Mesothelial cell of epicardium (in vitro differentiated cells): ENCODE results near the gene ARMH1. TPM values are rescaled to one million over a fixed set of nuclear protein-coding genes. Genes with fewer than 3 reads are reported as not detected.

Source experiments
- DNase-seq, 2 experiments: peaks; one replicate each; pipeline ENCODE4 v3.0.0; 2021; ENCODE audit warnings: low spot score in 2 of 2; ENCODE audit not compliant: unreplicated experiment in 2 of 2
- H3K27ac Mint-ChIP-seq: 2 replicates; pipeline ENCODE4 v1.8.0; 2021; ENCODE audit warnings: mixed read lengths
- H3K27me3 Mint-ChIP-seq: 2 replicates; pipeline ENCODE4 v1.8.0; 2021; ENCODE audit warnings: low read depth, mixed read lengths
- H3K36me3 Mint-ChIP-seq: 2 replicates; pipeline ENCODE4 v1.8.0; 2021; ENCODE audit warnings: mixed read lengths
- H3K4me1 Mint-ChIP-seq: 2 replicates; pipeline ENCODE4 v1.8.0; 2021; ENCODE audit warnings: mixed read lengths
- H3K4me3 Mint-ChIP-seq: 2 replicates; pipeline ENCODE4 v1.8.0; 2021; ENCODE audit warnings: mild to moderate bottlenecking, moderate library complexity, mixed read lengths
- H3K9me3 Mint-ChIP-seq: 2 replicates; pipeline ENCODE4 v1.8.0; 2021; ENCODE audit warnings: mixed read lengths
- CTCF ChIP-seq: fragments of 200-600 bp; sonication (generic); IDR thresholded peaks from one replicate; pipeline ENCODE4 v1.5.0; 2021; ENCODE audit warnings: antibody characterized with exemption; ENCODE audit not compliant: unreplicated experiment
- total RNA-seq: library from RNA; stranded (reverse); gene quantifications from 3 replicates; pipeline ENCODE4 v1.2.1, GENCODE V29; 2021

The ARMH1 gene
- total RNA-seq, 1 donor from 2014 or later: 19.1 TPM

GRCh38 chr1:44701141-44701573 is 26.6 kb downstream of the ARMH1 start:
- Mint-ChIP-seq H3K9me3 (no peaks in the 10 kb centered on the region), H3K4me1 (peaks cover 9% of the 10 kb centered on the region), H3K27me3 (no peaks in the 10 kb centered on the region), H3K27ac (peak overlapping the region; percentile 47), H3K4me3 (no peak overlapping the region), H3K36me3 (no peaks in the 10 kb centered on the region)
- no peak for TF ChIP-seq CTCF
- no peak for DNase-seq

DNA sequence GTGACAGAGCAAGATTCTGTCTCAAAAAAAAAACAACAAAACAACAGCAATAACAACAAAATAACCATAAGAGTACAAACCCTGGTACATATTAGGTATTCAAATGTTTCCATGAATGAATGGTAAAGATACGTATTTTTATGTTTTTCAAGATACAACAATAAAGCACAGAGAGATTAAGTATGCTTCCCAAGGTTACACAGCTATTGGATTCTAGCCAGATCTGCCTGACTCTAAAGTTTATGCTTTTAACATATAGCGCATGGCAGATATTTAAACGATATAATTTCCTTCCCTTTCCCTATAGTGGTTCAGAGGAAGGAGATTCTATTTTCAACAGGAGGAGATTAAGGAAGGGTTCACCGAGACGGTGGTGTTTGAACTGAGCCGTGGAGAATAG is 31.0 kb downstream of the ARMH1 start:
- Mint-ChIP-seq H3K27me3 (peaks cover 2% of the 10 kb centered on the region), H3K9me3 (peaks cover 13% of the 10 kb centered on the region), H3K36me3 (peaks cover 6% of the 10 kb centered on the region), H3K4me3 (no peak overlapping the region), H3K27ac (no peak overlapping the region), H3K4me1 (peaks cover 9% of the 10 kb centered on the region)
- TF ChIP-seq CTCF: no peak
- DNase-seq: no peak

DNA sequence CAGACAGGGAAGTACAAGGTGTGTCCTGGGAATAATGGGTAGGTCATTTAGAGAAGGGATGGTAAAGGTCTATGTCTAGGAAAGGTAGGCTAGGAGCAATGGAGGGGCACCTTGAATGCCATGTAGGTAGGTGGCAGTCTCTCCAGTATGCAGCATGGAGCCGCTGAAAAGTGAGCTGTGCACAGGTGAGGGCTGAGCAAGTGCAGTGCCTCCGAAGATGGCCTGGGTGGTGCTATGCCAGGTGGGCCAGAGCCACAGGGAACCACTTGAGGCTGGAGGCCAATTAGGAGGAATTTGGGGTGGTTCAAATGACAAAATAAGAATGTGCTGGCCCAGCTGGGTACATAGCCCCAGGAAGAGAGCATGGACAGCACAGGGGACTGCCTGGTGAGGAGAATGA is 31.4 kb downstream of the ARMH1 start:
- peaks cover 8% of the 10 kb centered on the region for H3K36me3 Mint-ChIP-seq
- no peak for TF ChIP-seq CTCF
- DNase-seq: no peak
- H3K4me1 Mint-ChIP-seq: peaks cover 5% of the 10 kb centered on the region
- H3K27ac Mint-ChIP-seq: no peak overlapping the region
- peaks cover 2% of the 10 kb centered on the region for H3K27me3 Mint-ChIP-seq
- H3K9me3 Mint-ChIP-seq: peaks cover 13% of the 10 kb centered on the region
- no peak overlapping the region for H3K4me3 Mint-ChIP-seq

GRCh38 chr1:44707112-44707881 is 32.8 kb downstream of the ARMH1 start:
- H3K4me3 Mint-ChIP-seq: no peak overlapping the region
- peaks cover 8% of the 10 kb centered on the region for H3K36me3 Mint-ChIP-seq
- no peak for DNase-seq
- no peaks in the 10 kb centered on the region for H3K4me1 Mint-ChIP-seq
- TF ChIP-seq CTCF: no peak
- peaks cover 13% of the 10 kb centered on the region for H3K9me3 Mint-ChIP-seq
- no peak overlapping the region for H3K27ac Mint-ChIP-seq
- H3K27me3 Mint-ChIP-seq: peaks cover 2% of the 10 kb centered on the region

DNA sequence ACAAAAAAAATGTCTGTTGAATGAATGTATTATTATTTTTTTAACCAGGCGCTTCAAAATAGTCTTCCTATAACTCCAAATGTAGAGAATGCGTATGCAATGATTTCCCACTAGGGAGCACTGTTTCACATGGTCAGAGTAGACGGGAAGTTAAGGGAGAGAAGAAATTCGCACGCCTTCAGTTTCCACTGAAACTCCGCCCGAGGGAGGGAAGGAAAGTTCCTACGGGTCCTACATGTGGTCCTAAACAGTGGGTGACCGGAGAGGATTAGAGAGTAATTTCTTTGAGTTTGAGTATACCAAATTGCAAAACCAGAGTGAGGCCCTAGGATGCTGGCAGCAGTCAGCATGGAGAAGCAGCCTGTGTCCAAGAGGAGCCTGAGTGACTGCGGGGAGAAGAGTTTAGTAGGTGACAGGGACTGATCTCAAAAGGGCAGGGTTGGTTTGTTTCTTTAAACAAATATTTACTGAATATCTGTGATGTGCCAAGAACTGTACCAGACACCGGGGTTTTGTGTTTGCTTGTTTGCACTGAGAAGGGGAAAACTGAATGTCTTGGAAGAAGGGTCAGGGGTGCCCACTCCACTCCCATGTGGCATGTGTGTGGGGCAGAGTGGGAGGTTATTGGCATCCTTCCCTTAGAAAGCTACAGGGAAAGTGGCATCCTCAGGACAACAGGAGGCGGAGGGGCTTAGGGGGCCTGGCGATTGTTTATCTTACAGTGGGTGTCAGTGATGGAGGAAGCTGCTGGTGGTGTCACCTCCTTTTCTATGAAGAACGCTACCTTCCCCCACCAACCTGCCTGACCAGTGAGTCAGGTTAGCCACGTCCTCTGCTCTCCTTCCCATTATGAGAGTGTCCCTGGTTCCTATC is 33.7 kb downstream of the ARMH1 start:
- H3K36me3 Mint-ChIP-seq: peaks cover 8% of the 10 kb centered on the region
- H3K27ac Mint-ChIP-seq: no peak overlapping the region

More for the DNA sequence above, 33.7 kb downstream of the ARMH1 start:
- H3K4me1 Mint-ChIP-seq: no peaks in the 10 kb centered on the region
- H3K9me3 Mint-ChIP-seq: peaks cover 13% of the 10 kb centered on the region
- no peak overlapping the region for H3K4me3 Mint-ChIP-seq
- TF ChIP-seq CTCF: no peak
- H3K27me3 Mint-ChIP-seq: peaks cover 2% of the 10 kb centered on the region
- DNase-seq: no peak
